Uterus (tissue), 4 donors: ENCODE measurements around the gene DSEL. TPM values are rescaled to one million over a fixed set of nuclear protein-coding genes. Genes with fewer than 3 reads are reported as not detected.

Experiments used
- DNase-seq, 2 donors: peaks; one replicate each; pipeline ENCODE4 v3.0.0-alpha.2; 2019 to 2020
- H3K27ac ChIP-seq, 2 donors: fragments of 200-600 bp; sonication (generic); 1 replicate in 1 of 2; 2 replicates in 1 of 2; pipeline ENCODE4 v1.5.1; 2016 to 2018
- H3K27me3 ChIP-seq, 2 donors: fragments of 200-600 bp; sonication (generic); one replicate each; pipeline ENCODE4 v1.5.1; 2018 to 2019; ENCODE audit warnings: control low read depth in 1 of 2
- H3K36me3 ChIP-seq, 2 donors: fragments of 200-600 bp; sonication (generic); one replicate each; pipeline ENCODE4 v1.5.1; 2019; ENCODE audit warnings: control low read depth in 1 of 2
- H3K4me1 ChIP-seq, 2 donors: fragments of 200-600 bp; sonication (generic); one replicate each; pipeline ENCODE4 v1.5.1; 2018 to 2019; ENCODE audit warnings: control low read depth in 1 of 2
- H3K4me3 ChIP-seq, 2 donors: fragments of 200-600 bp; sonication (generic); 1 replicate in 1 of 2; 2 replicates in 1 of 2; pipeline ENCODE4 v1.5.1; 2018 to 2019; ENCODE audit warnings: mild to moderate bottlenecking in 1 of 2
- H3K9me3 ChIP-seq, 2 donors: fragments of 200-600 bp; sonication (generic); one replicate each; pipeline ENCODE4 v1.5.1; 2019; ENCODE audit warnings: control low read depth in 1 of 2
- CTCF ChIP-seq, 4 experiments: fragments of 200-600 bp in 2 of 4; fragments of 450-650 bp in 2 of 4; sonication (generic) in 2 of 4; IDR thresholded peaks; one replicate each; pipeline ENCODE4 v1.5.1; 2016 to 2019; ENCODE audit warnings: antibody characterized with exemption in 4 of 4, mild to moderate bottlenecking in 2 of 4, moderate library complexity in 1 of 4
- POLR2A ChIP-seq, 2 donors: fragments of 450-650 bp; IDR thresholded peaks; one replicate each; pipeline ENCODE4 v1.6.1; 2016; ENCODE audit warnings: antibody characterized with exemption in 2 of 2, mild to moderate bottlenecking in 1 of 2, moderate library complexity in 1 of 2
- intact Hi-C: fragments of 100-400 bp; cut with DNase I; formaldehyde crosslinking; loops from one replicate; pipeline ENCODE4 v1.15.1; 2023; ENCODE audit warnings: low total_unique reads
- total RNA-seq, 4 donors: library from RNA; depleted of rRNA in 3 of 4; stranded (reverse); fragments of >200 nt in 3 of 4; gene quantifications; one replicate each; pipeline versions ENCODE4 v1.1.0 to v1.2.4, GENCODE V29; 2014 to 2023
- donor health status: DM: yes; HTN: yes; CAD: no.

Gene DSEL
- total RNA-seq, 4 donors from 2014 or later = 8.8 to 55.2 (median 12.1) TPM

GRCh38 chr18:67518566-67518965, 2.0 kb upstream of the DSEL start:
- DNase-seq = no peak
- no peaks in the 10 kb centered on the region for H3K36me3 ChIP-seq
- intact Hi-C loops = no loop called here
- H3K9me3 ChIP-seq = no peaks in the 10 kb centered on the region
- H3K4me3 ChIP-seq = no peak overlapping the region
- H3K27me3 ChIP-seq = no peaks in the 10 kb centered on the region
- H3K27ac ChIP-seq = peak overlapping the region; percentile 80 to 89
- no peak for TF ChIP-seq CTCF (IDR thresholded peaks at IDR 0.05)
- TF ChIP-seq POLR2A (IDR thresholded peaks at IDR 0.05) = no peak
- H3K4me1 ChIP-seq = peaks cover 0 to 5% of the 10 kb centered on the region in 2 donors

GRCh38 chr18:67517444-67517765, 885 bp upstream of the DSEL start:
- Histone ChIP-seq H3K4me3 (peak overlapping the region; percentile 44 to 87), H3K27me3 (no peaks in the 10 kb centered on the region), H3K27ac (peak overlapping the region; percentile 80 to 89), H3K9me3 (no peaks in the 10 kb centered on the region), H3K36me3 (no peaks in the 10 kb centered on the region), H3K4me1 (peaks cover 0 to 5% of the 10 kb centered on the region in 2 donors)
- peak; percentile 20 to 45 for DNase-seq
- TF ChIP-seq CTCF (IDR thresholded peaks at IDR 0.05) (no peak), POLR2A (IDR thresholded peaks at IDR 0.05) (no peak)
- intact Hi-C loops = no loop called here

- intact Hi-C loops = no loop called here
- peak overlapping the region; percentile 84 to 91 for H3K27ac ChIP-seq
- peak overlapping the region; percentile 74 to 87 for H3K4me3 ChIP-seq
- H3K9me3 ChIP-seq = no peaks in the 10 kb centered on the region
- TF ChIP-seq CTCF (IDR thresholded peaks at IDR 0.05) = peak; percentile 70 to 80 (median 76)
- TF ChIP-seq POLR2A (IDR thresholded peaks at IDR 0.05) = no peak
- H3K36me3 ChIP-seq = no peaks in the 10 kb centered on the region
- DNase-seq = peak; percentile 85 to 88
- no peaks in the 10 kb centered on the region for H3K27me3 ChIP-seq
- peaks cover 0 to 5% of the 10 kb centered on the region in 2 donors for H3K4me1 ChIP-seq
Measured at GRCh38 chr18:67515942-67516538, 480 bp downstream of the DSEL start.

GRCh38 chr18:67514901-67515540, 1.5 kb downstream of the DSEL start:
- no peak for DNase-seq
- Histone ChIP-seq H3K27me3 (no peaks in the 10 kb centered on the region), H3K27ac (peak overlapping the region in 1 of 2 donors; percentile 84), H3K36me3 (no peaks in the 10 kb centered on the region), H3K4me1 (peaks cover 0 to 5% of the 10 kb centered on the region in 2 donors), H3K9me3 (no peaks in the 10 kb centered on the region), H3K4me3 (peak overlapping the region; percentile 74 to 87)
- intact Hi-C loops = no loop called here
- TF ChIP-seq POLR2A (IDR thresholded peaks at IDR 0.05) (no peak), CTCF (IDR thresholded peaks at IDR 0.05) (no peak)

GRCh38 chr18:67514465-67514864, 2.1 kb downstream of the DSEL start:
- no peak overlapping the region for H3K27ac ChIP-seq
- H3K27me3 ChIP-seq = no peaks in the 10 kb centered on the region
- TF ChIP-seq CTCF (IDR thresholded peaks at IDR 0.05) (no peak), POLR2A (IDR thresholded peaks at IDR 0.05) (no peak)
- no peaks in the 10 kb centered on the region for H3K9me3 ChIP-seq
- H3K4me3 ChIP-seq = no peak overlapping the region
- DNase-seq = no peak
- no peaks in the 10 kb centered on the region for H3K36me3 ChIP-seq
- peaks cover 0 to 5% of the 10 kb centered on the region in 2 donors for H3K4me1 ChIP-seq
- intact Hi-C loops = no loop called here
